Activated CD8-positive, alpha-beta T cell treated with anti-CD3 and anti-CD28 coated beads for 36 hours (primary cell): ENCODE results near the gene EML5. TPM values are rescaled to one million over a fixed set of nuclear protein-coding genes. Genes with fewer than 3 reads are reported as not detected.

Experiments used
- ATAC-seq: fragments of 200-7000 bp; cut with Tn5 transposase; one replicate; pipeline ENCODE4 v1.10.0; 2021; ENCODE audit warnings: mild to moderate bottlenecking, moderate library complexity
- CTCF ChIA-PET: fragments of 350-600 bp; sonication (Branson Sonifier 250); formaldehyde crosslinking; loops from one replicate; lab custom pipeline; 2021; ENCODE audit warnings: antibody characterized with exemption; lab: Charles Lee
- POLR2A ChIA-PET: fragments of 350-600 bp; sonication (Branson Sonifier 250); formaldehyde crosslinking; loops from one replicate; lab custom pipeline; 2021; ENCODE audit warnings: antibody characterized with exemption; lab: Charles Lee
- DNase-seq: peaks from one replicate; pipeline ENCODE4 v3.0.0-alpha.2; 2020
- H3K27ac Mint-ChIP-seq: one replicate; pipeline ENCODE4 v1.8.0; 2021; ENCODE audit warnings: mild to moderate bottlenecking, mixed read lengths
- H3K27me3 Mint-ChIP-seq: one replicate; pipeline ENCODE4 v1.8.0; 2021; ENCODE audit warnings: mixed read lengths
- H3K36me3 Mint-ChIP-seq: one replicate; pipeline ENCODE4 v1.8.0; 2021; ENCODE audit warnings: low read depth, mixed read lengths
- H3K4me1 Mint-ChIP-seq: one replicate; pipeline ENCODE4 v1.8.0; 2021; ENCODE audit warnings: low read depth, mixed read lengths
- H3K4me3 Mint-ChIP-seq: one replicate; pipeline ENCODE4 v1.8.0; 2021; ENCODE audit warnings: mild to moderate bottlenecking, moderate library complexity, mixed read lengths
- H3K9me3 Mint-ChIP-seq: one replicate; pipeline ENCODE4 v1.8.0; 2021; ENCODE audit warnings: mixed read lengths
- intact Hi-C: fragments of 100-400 bp; cut with micrococcal nuclease; formaldehyde crosslinking; loops from one replicate; pipeline ENCODE4 v1.10.0; 2022
- total RNA-seq, 2 experiments: library from RNA; stranded (reverse); gene quantifications; one replicate each; pipeline ENCODE4 v1.2.3, GENCODE V29; 2021
- TF ChIP-seq, protein P1 (sequence below): fragments of 200-600 bp; IDR thresholded peaks from one replicate; pipeline ENCODE4 v1.8.0; 2022; ENCODE audit warnings: antibody characterized with exemption, mild to moderate bottlenecking

The EML5 gene
- total RNA-seq, 2 experiments from 2014 or later = 2.7 to 3.8 TPM

DNA sequence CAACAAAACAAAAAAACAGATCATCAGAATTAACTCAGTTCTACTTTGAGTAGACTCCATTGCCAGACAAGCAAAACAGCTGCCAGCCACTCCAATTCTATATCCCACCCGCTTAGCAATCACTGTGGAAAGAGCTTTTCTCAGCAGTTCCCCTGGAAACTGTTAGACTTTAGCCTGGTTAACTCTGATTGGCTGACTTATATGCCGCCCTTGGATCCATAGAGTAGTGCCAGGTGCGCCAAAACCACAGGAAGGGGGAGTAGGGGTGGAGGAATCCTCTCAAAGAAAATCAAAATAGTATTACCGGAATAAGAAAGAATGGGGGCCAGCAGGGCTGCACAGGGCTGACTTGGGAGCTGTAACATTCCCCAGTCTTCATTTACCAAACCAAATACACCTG lies 5.4 kb upstream of the EML5 start:
- intact Hi-C loops = loop anchor here (10.0 kb wide), 1 partner anchor 233 kb away; the partner anchor contains the start of gene ZC3H14
- ChIA-PET CTCF (no interaction called here), POLR2A (no interaction called here)
- Mint-ChIP-seq H3K27ac (no peak overlapping the region), H3K27me3 (peaks cover 13% of the 10 kb centered on the region), H3K4me3 (no peak overlapping the region), H3K36me3 (no peaks in the 10 kb centered on the region), H3K9me3 (no peaks in the 10 kb centered on the region), H3K4me1 (no peaks in the 10 kb centered on the region)
- no peak for DNase-seq
- ATAC-seq = no peak
- TF ChIP-seq, protein P1, sequence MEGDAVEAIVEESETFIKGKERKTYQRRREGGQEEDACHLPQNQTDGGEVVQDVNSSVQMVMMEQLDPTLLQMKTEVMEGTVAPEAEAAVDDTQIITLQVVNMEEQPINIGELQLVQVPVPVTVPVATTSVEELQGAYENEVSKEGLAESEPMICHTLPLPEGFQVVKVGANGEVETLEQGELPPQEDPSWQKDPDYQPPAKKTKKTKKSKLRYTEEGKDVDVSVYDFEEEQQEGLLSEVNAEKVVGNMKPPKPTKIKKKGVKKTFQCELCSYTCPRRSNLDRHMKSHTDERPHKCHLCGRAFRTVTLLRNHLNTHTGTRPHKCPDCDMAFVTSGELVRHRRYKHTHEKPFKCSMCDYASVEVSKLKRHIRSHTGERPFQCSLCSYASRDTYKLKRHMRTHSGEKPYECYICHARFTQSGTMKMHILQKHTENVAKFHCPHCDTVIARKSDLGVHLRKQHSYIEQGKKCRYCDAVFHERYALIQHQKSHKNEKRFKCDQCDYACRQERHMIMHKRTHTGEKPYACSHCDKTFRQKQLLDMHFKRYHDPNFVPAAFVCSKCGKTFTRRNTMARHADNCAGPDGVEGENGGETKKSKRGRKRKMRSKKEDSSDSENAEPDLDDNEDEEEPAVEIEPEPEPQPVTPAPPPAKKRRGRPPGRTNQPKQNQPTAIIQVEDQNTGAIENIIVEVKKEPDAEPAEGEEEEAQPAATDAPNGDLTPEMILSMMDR = no peak

DNA sequence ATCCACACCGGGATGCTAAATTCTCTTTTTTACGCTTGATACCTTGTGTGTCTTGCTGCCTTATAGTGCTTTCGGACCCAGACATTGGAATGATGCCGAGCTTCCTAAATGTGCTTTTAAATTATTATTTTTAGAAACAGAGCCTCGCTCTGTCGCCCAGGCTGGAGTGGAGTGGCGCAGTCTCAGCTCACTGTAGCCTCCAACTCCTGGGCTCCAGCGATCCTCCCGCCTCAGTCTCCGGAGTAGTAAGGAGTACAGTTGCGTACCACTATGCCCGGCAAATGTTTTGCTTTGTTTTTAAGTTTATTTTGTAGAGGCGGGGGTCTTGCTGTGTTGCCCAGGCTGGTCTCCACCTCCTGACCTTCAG lies 489 bp upstream of the EML5 start:
- ATAC-seq = no peak
- H3K27me3 Mint-ChIP-seq = no peaks in the 10 kb centered on the region
- no peaks in the 10 kb centered on the region for H3K36me3 Mint-ChIP-seq
- DNase-seq = no peak
- TF ChIP-seq, protein P1 = no peak
- peaks cover 23% of the 10 kb centered on the region for H3K4me1 Mint-ChIP-seq
- no peaks in the 10 kb centered on the region for H3K9me3 Mint-ChIP-seq
- POLR2A ChIA-PET = interaction anchor here (0.6 to 1.3 kb wide), 3 partner anchors 31 to 241 kb away, joined by 3 to 7 read pairs (median 4); partner anchors contain the start of gene TTC8
- H3K27ac Mint-ChIP-seq = peak overlapping the region; percentile 63
- intact Hi-C loops = loop anchor here (10.0 kb wide), 1 partner anchor 228 kb away; the partner anchor contains the start of gene ZC3H14
- CTCF ChIA-PET = interaction anchor here (1.1 to 1.5 kb wide), 6 partner anchors 10 to 228 kb away, joined by 3 to 6 read pairs (median 3); no protein-coding TSS in a partner anchor
- peak overlapping the region; percentile 75 for H3K4me3 Mint-ChIP-seq

DNA sequence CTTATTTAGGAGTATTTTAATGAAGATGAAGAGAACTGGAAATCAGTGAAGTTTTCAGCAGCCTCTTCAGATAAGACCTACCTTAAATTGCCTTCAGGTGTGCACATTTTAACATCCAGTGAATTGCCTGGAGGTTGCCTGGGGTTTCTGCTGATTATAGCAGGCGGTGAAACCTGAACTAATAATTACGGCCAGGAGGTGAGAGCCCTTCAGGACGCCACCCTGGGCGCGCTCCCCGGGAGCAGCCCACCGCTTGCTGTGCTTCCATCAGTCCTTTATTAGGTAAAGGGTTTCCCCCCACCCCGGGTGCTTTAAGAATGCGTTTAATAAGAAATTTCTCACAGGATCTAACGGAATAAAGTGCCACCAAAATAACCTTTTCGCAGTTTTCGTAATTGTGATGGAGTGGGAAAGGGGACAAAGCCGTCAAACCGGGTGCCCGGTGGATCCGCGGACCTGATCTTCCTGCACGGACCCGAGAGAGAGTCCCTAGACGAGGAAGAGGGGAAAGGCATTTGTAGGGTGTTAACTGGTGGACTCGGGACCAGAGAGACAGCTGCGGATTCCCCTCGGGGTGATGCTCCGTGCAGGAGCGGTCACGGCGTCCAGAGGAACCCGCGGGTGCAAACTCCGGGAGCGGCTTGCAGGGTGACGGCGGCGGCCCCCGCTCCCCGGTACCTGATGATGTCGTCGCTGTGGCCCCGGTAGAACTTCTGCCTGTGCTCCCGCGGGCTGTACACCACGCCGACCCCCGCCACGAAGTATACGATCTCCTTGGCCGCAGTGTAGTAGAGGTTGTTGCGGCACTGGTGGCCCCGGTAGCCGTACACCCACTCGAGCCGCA lies 902 bp downstream of the EML5 start:
- CTCF ChIA-PET = interaction anchor here (1.0 to 2.3 kb wide), 7 partner anchors 9 to 124 kb away, joined by 3 to 9 read pairs (median 4); partner anchors contain the start of gene TTC8
- no peaks in the 10 kb centered on the region for H3K27me3 Mint-ChIP-seq
- peak overlapping the region; percentile 84 for H3K4me3 Mint-ChIP-seq
- no peaks in the 10 kb centered on the region for H3K36me3 Mint-ChIP-seq
- peak overlapping the region; percentile 80 for H3K27ac Mint-ChIP-seq
- POLR2A ChIA-PET = interaction anchor here (1.2 to 1.3 kb wide), 2 partner anchors 33 to 240 kb away, joined by 3 to 7 read pairs; partner anchors contain the start of gene TTC8
- intact Hi-C loops = loop anchor here (10.0 kb wide), 1 partner anchor 227 kb away; the partner anchor contains the start of gene ZC3H14
- ATAC-seq (no peak), DNase-seq (peak; percentile 46)
- H3K4me1 Mint-ChIP-seq = peaks cover 23% of the 10 kb centered on the region
- TF ChIP-seq, protein P1 = no peak
- H3K9me3 Mint-ChIP-seq = no peaks in the 10 kb centered on the region

DNA sequence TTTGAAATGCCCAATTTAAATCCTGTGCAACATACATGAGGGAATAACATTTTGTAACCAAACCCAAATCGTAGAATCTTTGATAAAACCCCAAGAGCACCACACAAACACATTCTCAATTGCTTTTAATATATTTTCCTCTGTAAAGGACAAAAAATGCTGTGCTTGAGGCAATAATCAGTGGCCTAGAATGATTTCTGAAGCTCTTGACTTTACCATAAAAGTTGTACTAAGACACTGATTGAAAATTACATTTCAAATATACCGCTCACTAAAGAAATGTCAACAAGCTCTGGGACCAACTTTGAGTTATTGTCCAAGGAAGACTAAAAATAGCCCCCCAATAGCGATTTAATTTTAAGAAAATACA lies 1.5 kb downstream of the EML5 start:
- ATAC-seq = no peak
- peak overlapping the region; percentile 84 for H3K4me3 Mint-ChIP-seq
- H3K36me3 Mint-ChIP-seq = no peaks in the 10 kb centered on the region
- no peak overlapping the region for H3K27ac Mint-ChIP-seq
- POLR2A ChIA-PET = no interaction called here
- peaks cover 2% of the 10 kb centered on the region for H3K9me3 Mint-ChIP-seq
- no peaks in the 10 kb centered on the region for H3K27me3 Mint-ChIP-seq
- H3K4me1 Mint-ChIP-seq = peaks cover 23% of the 10 kb centered on the region
- CTCF ChIA-PET = interaction anchor here (1.0 to 2.3 kb wide), 3 partner anchors 33 to 124 kb away, joined by 3 to 9 read pairs (median 4); partner anchors contain the start of gene TTC8
- intact Hi-C loops = loop anchor here (10.0 kb wide), 1 partner anchor 226 kb away; the partner anchor contains the start of gene ZC3H14
- no peak for DNase-seq
- TF ChIP-seq, protein P1 = no peak
